Measurements from ENCODE around the gene TPTE.
"Not testable (repeated sequence)": the region's sequence is repeated elsewhere in the genome, so short reads cannot be mapped to it uniquely, and the experiment has no call there.

TPTE gene

GRCh38 chr21:10616535-10616934 is 95.2 kb downstream of the TPTE start:
- in situ Hi-C loops (cut with MboI; ENCODE audit: low sequenced_read_pairs): no loop called here

- in situ Hi-C loops (cut with MboI; ENCODE audit: low sequenced_read_pairs): not testable (repeated sequence)
Observed at GRCh38 chr21:10617133-10617752, 95.9 kb downstream of the TPTE start.

- in situ Hi-C loops (cut with MboI; ENCODE audit: low sequenced_read_pairs): no loop called here
Observed at GRCh38 chr21:10627316-10627863, 106.0 kb downstream of the TPTE start.

- in situ Hi-C loops (cut with MboI; ENCODE audit: low sequenced_read_pairs): not testable (repeated sequence)
Observed at GRCh38 chr21:10629239-10629638, 107.9 kb downstream of the TPTE start.

GRCh38 chr21:10630829-10631228 is 109.4 kb downstream of the TPTE start:
- in situ Hi-C loops (cut with MboI; ENCODE audit: low sequenced_read_pairs): not testable (repeated sequence)

- in situ Hi-C loops (cut with MboI; ENCODE audit: low sequenced_read_pairs): not testable (repeated sequence)
Observed at GRCh38 chr21:10631316-10631715, 109.9 kb downstream of the TPTE start.

GRCh38 chr21:10638144-10638543 is 116.8 kb downstream of the TPTE start:
- in situ Hi-C loops (cut with MboI; ENCODE audit: low sequenced_read_pairs): not testable (repeated sequence)

- in situ Hi-C loops (cut with MboI; ENCODE audit: low sequenced_read_pairs): no loop called here
Observed at GRCh38 chr21:10639123-10639522, 117.7 kb downstream of the TPTE start.

- in situ Hi-C loops (cut with MboI; ENCODE audit: low sequenced_read_pairs): not testable (repeated sequence)
Observed at GRCh38 chr21:10639746-10640145, 118.4 kb downstream of the TPTE start.

GRCh38 chr21:10640446-10640845 is 119.1 kb downstream of the TPTE start:
- in situ Hi-C loops (cut with MboI; ENCODE audit: low sequenced_read_pairs): no loop called here

GRCh38 chr21:10641107-10641506 is 119.7 kb downstream of the TPTE start:
- in situ Hi-C loops (cut with MboI; ENCODE audit: low sequenced_read_pairs): no loop called here

- in situ Hi-C loops (cut with MboI; ENCODE audit: low sequenced_read_pairs): not testable (repeated sequence)
Observed at GRCh38 chr21:10645667-10646066, 124.3 kb downstream of the TPTE start.

- in situ Hi-C loops (cut with MboI; ENCODE audit: low sequenced_read_pairs): not testable (repeated sequence)
Observed at GRCh38 chr21:10649350-10650149, 128.2 kb downstream of the TPTE start.

- in situ Hi-C loops (cut with MboI; ENCODE audit: low sequenced_read_pairs): not testable (repeated sequence)
Observed at GRCh38 chr21:10650297-10650696, 128.9 kb downstream of the TPTE start.

Measured in hTERT RPE-1 (cell line).